ENCODE measurements around the gene MYOC.
"Not testable (repeated sequence)": the region's sequence is repeated elsewhere in the genome, so short reads cannot be mapped to it uniquely, and the experiment has no call there.

The MYOC gene

GRCh38 chr1:171606402-171606941 lies 46.0 kb downstream of the MYOC start:
- no peak for DNase-seq (ENCODE audit: low read depth in 3 of 3)

- not testable (repeated sequence) for DNase-seq (ENCODE audit: low read depth in 3 of 3)
Measured at GRCh38 chr1:171603042-171603441, 49.4 kb downstream of the MYOC start.

DNA sequence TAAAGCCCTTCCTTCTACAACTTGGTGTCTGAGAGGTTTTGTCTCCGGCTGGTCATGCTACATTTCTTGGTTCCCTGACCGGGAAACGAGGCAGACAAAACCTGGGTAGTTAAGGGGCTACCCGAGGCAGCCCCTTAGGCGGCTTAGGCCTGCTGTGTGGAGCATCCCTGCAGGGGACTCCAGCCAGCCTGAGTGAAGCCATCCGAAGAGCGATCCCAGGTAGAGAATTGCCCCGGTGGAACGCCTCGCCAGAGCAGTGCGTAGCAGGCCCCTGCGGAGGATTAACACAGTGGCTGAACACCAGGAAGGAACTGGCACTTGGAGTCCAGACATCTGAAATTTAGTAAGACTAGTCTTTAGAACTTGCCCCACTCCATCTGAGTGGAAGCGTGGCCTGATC lies 51.6 kb downstream of the MYOC start:
- DNase-seq (ENCODE audit: low read depth in 3 of 3): no peak

DNA sequence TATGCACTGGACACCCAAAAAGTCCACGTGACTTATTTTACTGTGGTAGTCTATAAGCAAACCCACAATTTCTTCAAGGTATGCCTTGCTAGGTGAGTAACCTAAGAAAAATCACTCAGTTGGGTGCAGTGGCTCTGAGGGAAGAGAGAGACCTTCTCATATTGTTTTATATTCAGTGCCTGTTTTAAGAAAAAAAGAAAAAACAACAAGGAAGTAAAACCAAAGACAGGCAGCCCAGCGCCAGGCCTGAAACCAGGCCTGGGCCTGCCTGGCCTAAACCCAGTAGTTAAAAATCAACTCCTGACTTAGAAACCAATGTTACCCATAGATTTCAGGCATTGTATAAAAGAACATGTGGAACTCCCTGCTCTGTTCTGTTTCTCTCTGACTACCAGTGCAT lies 52.2 kb downstream of the MYOC start:
- not testable (repeated sequence) for DNase-seq (ENCODE audit: low read depth in 3 of 3)

GRCh38 chr1:171597203-171597602 lies 55.3 kb downstream of the MYOC start:
- DNase-seq (ENCODE audit: low read depth in 3 of 3): no peak

DNA sequence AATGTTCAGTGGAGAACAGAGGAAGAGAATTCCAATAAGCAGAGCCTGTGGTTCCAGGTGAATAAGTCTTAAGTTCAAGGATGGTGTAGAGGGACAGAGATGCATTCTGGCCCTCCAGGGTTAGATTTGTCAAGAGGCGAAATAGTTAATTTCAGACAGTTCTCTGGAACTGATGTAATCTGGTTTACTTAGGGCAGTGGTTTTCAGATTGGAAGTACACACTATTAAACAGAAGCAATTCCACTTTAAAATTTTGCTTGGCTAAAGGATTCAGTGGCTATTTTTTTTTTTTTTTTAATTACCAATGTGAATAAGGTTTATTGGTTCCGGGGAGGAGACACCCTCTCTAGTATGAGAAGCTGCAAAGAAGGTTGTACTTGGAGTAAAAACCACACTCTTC lies 55.8 kb downstream of the MYOC start:
- DNase-seq (ENCODE audit: low read depth in 3 of 3): no peak

- DNase-seq (ENCODE audit: low read depth in 3 of 3): no peak
Measured at GRCh38 chr1:171596119-171596518, 56.4 kb downstream of the MYOC start.

DNA sequence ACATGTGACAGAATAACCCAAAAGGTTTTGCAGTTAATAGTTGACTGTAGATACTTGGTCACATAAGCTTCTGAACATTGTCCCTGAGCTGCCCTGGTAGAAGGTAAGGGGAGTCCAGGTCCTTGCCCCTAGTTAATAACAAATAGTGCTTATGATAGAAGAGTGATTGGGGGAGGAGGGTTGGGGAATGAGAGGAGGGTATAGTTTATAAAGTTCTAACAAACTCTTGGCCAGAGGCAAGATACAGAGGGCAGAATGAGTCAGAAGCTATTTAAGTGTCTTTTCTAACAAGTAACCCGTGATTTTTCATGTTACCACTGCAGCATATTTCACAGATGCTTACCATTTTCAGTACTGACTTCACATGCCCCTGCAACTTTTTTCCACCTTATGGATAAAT lies 57.2 kb downstream of the MYOC start:
- no peak for DNase-seq (ENCODE audit: low read depth in 3 of 3)

DNA sequence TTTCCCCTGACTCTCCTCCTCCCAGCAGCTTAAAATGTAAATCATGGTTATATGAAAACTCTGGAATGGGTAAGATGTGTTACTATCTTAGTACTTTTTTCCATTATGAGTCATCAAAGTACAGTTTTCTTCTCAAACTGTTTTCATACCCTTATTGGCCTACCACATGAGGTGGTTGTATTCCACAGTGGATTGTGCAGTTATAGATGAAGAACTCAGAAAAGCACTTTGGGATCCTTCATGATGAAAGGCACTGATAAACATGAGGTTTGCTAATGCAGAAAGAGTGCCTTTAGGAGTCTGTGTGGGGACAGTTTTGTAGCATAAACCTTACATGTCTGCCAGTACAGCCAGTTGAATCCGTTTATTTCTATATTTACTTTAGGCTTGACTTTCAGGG lies 62.5 kb downstream of the MYOC start:
- no peak for DNase-seq (ENCODE audit: low read depth in 3 of 3)

- no peak for DNase-seq (ENCODE audit: low read depth in 3 of 3)
Measured at GRCh38 chr1:171588230-171588629, 64.3 kb downstream of the MYOC start.

DNA sequence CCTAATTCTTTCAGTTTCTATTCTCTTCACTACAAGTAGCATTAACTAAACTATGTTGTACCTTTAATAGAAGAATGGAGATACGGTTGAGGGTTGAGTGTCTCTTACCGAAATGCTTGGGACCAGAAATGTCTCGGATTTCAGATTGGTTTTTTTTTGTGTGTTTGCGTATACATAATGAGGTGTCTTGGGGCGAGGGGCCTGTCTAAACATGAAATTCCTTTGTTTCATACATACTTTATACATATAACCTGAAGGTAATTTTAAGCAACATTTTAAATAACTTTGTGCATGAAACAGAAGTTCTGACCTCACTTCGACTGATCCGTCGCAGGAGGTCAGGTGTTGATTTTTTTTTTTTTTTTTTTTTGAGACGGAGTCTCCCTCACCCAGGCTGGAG lies 66.8 kb downstream of the MYOC start:
- DNase-seq (ENCODE audit: low read depth in 3 of 3): no peak

Measured in stimulated activated CD4-positive, alpha-beta T cell treated with anti-CD3 and anti-CD28 coated beads, TNF-alpha, amount 100 ng/mL, for 4 hours (primary cell).